Panc1 (cell line): ENCODE results near the gene DBH.

ENCODE experiments used
- CTCF ChIP-seq: fragments of 450-650 bp; IDR thresholded peaks from 2 replicates; pipeline ENCODE4 v1.5.1; 2017; ENCODE audit warnings: mild to moderate bottlenecking
- SIN3A ChIP-seq: IDR thresholded peaks from 2 replicates; pipeline ENCODE4 v1.6.1; 2012; ENCODE audit warnings: low read depth, mild to moderate bottlenecking, low read length, moderate library complexity, borderline replicate concordance; ENCODE audit not compliant: insufficient read depth

- TF ChIP-seq CTCF = no peak
- TF ChIP-seq SIN3A = no peak
These were observed 11.0 kb downstream of the DBH start for GRCh38 chr9:133647148-133647547.
